ENCODE measurements around the gene EIF5AL1.

Gene EIF5AL1

DNA sequence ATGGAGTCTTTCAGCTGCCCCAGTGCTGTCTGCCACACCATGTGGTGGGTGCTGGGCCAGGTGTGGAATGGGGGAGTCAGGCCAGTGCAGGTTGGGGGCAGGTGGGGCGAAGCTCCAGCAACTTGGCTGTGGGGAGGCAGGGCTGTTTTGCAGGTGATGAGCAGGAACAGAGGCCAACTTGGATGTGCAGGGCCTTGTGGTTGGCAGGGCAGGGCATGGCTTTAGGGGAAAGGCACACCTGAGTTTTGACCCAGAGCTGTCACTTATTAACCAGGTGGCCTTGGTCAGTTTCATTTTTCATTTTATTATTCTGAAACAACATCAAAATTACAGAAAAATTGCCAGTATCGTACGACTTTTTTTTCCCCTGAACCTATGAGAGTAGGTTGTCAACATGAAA lies 48.9 kb downstream of the EIF5AL1 start:
- no peak for DNase-seq

DNA sequence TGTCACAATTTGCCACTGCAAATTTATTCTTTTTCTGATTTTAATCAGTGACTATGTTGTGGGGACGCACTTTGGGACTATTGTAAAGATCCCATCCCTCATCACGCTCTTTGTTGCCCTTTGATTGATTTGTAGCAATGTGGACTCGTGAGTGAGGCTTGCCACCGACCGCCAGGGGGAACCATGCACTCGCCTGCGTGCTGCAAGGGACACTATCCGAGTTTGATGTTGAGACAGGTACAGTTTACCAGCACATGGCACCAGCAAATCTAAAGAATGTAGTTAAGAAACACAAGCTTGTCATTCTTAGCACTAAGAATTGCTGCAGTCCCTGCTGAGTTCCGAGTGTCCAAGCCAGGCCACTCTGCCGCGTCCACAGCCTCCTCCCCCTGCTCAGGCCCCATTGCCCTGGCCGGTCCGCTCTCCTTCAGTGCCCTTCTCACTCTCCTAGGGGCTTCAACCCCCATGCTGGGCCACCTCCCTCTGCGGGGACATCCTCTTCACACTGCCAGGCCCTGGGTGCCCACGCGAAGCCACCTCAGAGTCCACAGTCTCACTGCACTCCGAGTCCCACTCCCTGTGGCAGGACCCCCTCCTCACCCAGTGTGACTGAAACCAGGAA lies 49.9 kb downstream of the EIF5AL1 start:
- peak; percentile 34 to 58 for DNase-seq

DNA sequence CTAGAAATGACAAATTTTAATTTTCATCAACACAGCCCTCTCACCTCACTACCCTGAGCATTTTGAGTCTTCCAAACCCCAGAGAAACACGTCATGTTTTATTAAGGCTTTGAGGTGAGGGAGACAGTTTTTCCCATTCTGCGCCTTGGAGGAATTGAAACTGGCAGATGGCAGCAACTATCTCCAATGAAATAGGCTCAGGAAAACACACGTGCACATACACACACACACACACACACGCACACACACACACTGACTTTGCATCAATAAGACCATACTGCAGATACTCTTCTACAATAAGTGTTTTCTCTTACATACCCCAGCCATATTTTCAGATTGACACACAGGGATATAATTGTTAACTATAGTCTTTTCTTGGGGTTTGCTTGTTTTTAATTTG lies 51.1 kb downstream of the EIF5AL1 start:
- no peak for DNase-seq
